Caco-2 (cell line): ENCODE data around the gene TBXAS1. TPM values are rescaled to one million over a fixed set of nuclear protein-coding genes. Genes with fewer than 3 reads are reported as not detected.

Experiments
- BruUV-seq: library from RNA; stranded (reverse); fragments of 400-500 nt; replicated peaks from 2 replicates; lab custom pipeline; 2021; lab: Mats Ljungman, UMichigan
- CTCF ChIA-PET: fragments of 300-600 bp; sonication (Branson Sonifier 250); formaldehyde crosslinking; loops from one replicate; lab custom pipeline; 2022; ENCODE audit warnings: antibody characterized with exemption; lab: Charles Lee
- POLR2A ChIA-PET: fragments of 300-600 bp; sonication (Branson Sonifier 250); formaldehyde crosslinking; loops from one replicate; lab custom pipeline; 2022; ENCODE audit warnings: antibody characterized with exemption; lab: Charles Lee
- DNase-seq, 2 experiments: peaks; one replicate each; pipeline versions ENCODE4 v3.0.0 to v3.0.0-alpha.2; 2020 to 2022
- H3K27me3 ChIP-seq: replicated peaks from 2 replicates; pipeline ENCODE4 v1.6.0; 2011; ENCODE audit warnings: low read length; ENCODE audit not compliant: control insufficient read depth, insufficient read depth
- H3K36me3 ChIP-seq: 2 replicates; pipeline ENCODE4 v1.5.1; 2011; ENCODE audit warnings: low read length; ENCODE audit not compliant: control insufficient read depth, insufficient read depth
- H3K4me1 ChIP-seq: fragments of 250-450 bp; sonication (Bioruptor Pico); 2 replicates; pipeline ENCODE4 v1.5.1; 2020; ENCODE audit warnings: mild to moderate bottlenecking
- H3K4me3 ChIP-seq: 2 replicates; pipeline ENCODE4 v1.5.1; 2011; ENCODE audit warnings: low read depth, mild to moderate bottlenecking, control low read depth, low read length
- H3K9me3 ChIP-seq: fragments of 250-450 bp; sonication (Bioruptor Pico); 2 replicates; pipeline ENCODE4 v1.5.1; 2020; ENCODE audit warnings: mild to moderate bottlenecking, moderate library complexity
- H3K27ac Mint-ChIP-seq: one replicate; pipeline ENCODE4 v1.8.0; 2022; ENCODE audit warnings: mixed read lengths; ENCODE audit not compliant: unreplicated experiment
- H3K27me3 Mint-ChIP-seq: one replicate; pipeline ENCODE4 v1.8.0; 2022; ENCODE audit warnings: mixed read lengths; ENCODE audit not compliant: insufficient read depth, unreplicated experiment
- H3K36me3 Mint-ChIP-seq: one replicate; pipeline ENCODE4 v1.8.0; 2022; ENCODE audit warnings: mild to moderate bottlenecking, mixed read lengths; ENCODE audit not compliant: insufficient read depth, unreplicated experiment
- H3K4me1 Mint-ChIP-seq: one replicate; pipeline ENCODE4 v1.8.0; 2022; ENCODE audit warnings: low read depth, mixed read lengths; ENCODE audit not compliant: unreplicated experiment
- H3K4me3 Mint-ChIP-seq: one replicate; pipeline ENCODE4 v1.8.0; 2022; ENCODE audit warnings: mild to moderate bottlenecking, moderate library complexity, mixed read lengths; ENCODE audit not compliant: unreplicated experiment
- H3K9me3 Mint-ChIP-seq: one replicate; pipeline ENCODE4 v1.8.0; 2022; ENCODE audit warnings: mixed read lengths; ENCODE audit not compliant: unreplicated experiment
- intact Hi-C: fragments of 100-400 bp; cut with micrococcal nuclease; formaldehyde crosslinking; loops from one replicate; pipeline ENCODE4 v1.10.0; 2022; ENCODE audit not compliant: unreplicated experiment
- total RNA-seq: library from RNA; stranded (reverse); gene quantifications from 2 replicates; pipeline ENCODE4 v1.2.3, GENCODE V29; 2022
- TF ChIP-seq, protein P1 (sequence below), 2 experiments: fragments of 200-600 bp in 1 of 2; IDR thresholded peaks; 1 replicate in 1 of 2; 2 replicates in 1 of 2; pipeline versions ENCODE4 v1.5.1 to v1.8.0; 2011 to 2022; ENCODE audit warnings: antibody characterized with exemption in 1 of 2, control low read depth in 1 of 2, inconsistent platforms in 1 of 2, low read depth in 1 of 2, low read length in 1 of 2, mild to moderate bottlenecking in 1 of 2, moderate library complexity in 1 of 2; ENCODE audit not compliant: insufficient read depth in 1 of 2, severe bottlenecking in 1 of 2, unreplicated experiment in 1 of 2

Gene TBXAS1
- total RNA-seq, 1 experiment from 2014 or later = 1.6 TPM

DNA sequence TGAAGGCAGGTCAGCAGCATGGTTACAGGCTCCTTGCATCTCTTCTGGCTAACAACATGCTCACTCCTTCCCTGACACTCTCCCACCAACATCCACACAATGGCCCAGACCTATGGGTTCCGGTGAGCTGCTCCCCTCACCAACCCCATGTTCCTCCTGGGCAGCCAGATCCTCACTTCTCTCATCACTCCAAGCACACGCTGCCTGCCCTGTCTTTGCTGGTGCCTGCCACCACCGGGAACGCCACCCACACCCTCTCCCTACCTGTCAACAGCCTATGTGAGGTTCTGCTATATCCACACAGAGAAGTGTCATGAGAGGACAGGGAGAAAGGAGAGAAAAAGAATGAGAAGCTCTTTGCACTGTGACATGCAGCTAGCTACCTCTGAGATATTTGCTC, 219.1 kb downstream of the TBXAS1 start:
- CTCF ChIA-PET = interaction anchor here (0.6 kb wide), 1 partner anchor 1569 kb away, joined by 5 read pairs; no protein-coding TSS in a partner anchor

DNA sequence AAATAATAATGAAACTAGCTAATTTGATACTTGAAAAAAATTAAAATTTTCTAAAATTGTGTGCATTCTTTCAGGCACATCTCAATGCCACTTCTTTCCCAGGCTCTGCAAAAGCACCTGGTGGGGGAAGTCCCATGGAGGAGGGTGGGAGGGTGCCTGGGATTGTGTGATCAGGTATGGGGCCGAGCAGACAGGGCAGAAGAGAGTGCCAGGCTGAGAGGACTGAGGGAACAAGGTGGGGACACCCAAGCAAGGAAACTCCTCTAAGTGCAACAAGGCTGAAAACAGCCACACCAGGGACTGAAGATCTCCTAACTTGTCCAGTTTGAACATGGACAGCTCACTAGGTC, 219.9 kb downstream of the TBXAS1 start:
- POLR2A ChIA-PET = no interaction called here
- Histone ChIP-seq H3K4me3 (no peak overlapping the region), H3K27me3 (no peaks in the 10 kb centered on the region), H3K36me3 (no peaks in the 10 kb centered on the region), H3K4me1 (peaks cover 24% of the 10 kb centered on the region), H3K9me3 (no peaks in the 10 kb centered on the region)
- Mint-ChIP-seq H3K4me3 (no peak overlapping the region), H3K4me1 (peaks cover 21% of the 10 kb centered on the region), H3K27me3 (no peaks in the 10 kb centered on the region), H3K36me3 (peaks cover 6% of the 10 kb centered on the region), H3K9me3 (no peaks in the 10 kb centered on the region), H3K27ac (no peak overlapping the region)
- no TSS peak for BruUV-seq
- no peak for DNase-seq
- TF ChIP-seq, protein P1, sequence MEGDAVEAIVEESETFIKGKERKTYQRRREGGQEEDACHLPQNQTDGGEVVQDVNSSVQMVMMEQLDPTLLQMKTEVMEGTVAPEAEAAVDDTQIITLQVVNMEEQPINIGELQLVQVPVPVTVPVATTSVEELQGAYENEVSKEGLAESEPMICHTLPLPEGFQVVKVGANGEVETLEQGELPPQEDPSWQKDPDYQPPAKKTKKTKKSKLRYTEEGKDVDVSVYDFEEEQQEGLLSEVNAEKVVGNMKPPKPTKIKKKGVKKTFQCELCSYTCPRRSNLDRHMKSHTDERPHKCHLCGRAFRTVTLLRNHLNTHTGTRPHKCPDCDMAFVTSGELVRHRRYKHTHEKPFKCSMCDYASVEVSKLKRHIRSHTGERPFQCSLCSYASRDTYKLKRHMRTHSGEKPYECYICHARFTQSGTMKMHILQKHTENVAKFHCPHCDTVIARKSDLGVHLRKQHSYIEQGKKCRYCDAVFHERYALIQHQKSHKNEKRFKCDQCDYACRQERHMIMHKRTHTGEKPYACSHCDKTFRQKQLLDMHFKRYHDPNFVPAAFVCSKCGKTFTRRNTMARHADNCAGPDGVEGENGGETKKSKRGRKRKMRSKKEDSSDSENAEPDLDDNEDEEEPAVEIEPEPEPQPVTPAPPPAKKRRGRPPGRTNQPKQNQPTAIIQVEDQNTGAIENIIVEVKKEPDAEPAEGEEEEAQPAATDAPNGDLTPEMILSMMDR (IDR thresholded peaks at IDR 0.05; ENCODE audit: insufficient read depth in 1 of 2, low read depth in 1 of 2, low read length in 1 of 2, severe bottlenecking in 1 of 2, unreplicated experiment in 1 of 2) = no peak
- CTCF ChIA-PET = interaction anchor here (0.6 kb wide), 1 partner anchor 1568 kb away, joined by 5 read pairs; no protein-coding TSS in a partner anchor
- intact Hi-C loops = loop anchor here (1.0 kb wide), 1 partner anchor 13 kb away; the partner anchor contains the start of gene PARP12

More for the DNA sequence above, 219.1 kb downstream of the TBXAS1 start:
- H3K4me3 Mint-ChIP-seq = no peak overlapping the region
- H3K4me1 Mint-ChIP-seq = peaks cover 21% of the 10 kb centered on the region
- BruUV-seq = no TSS peak
- H3K9me3 ChIP-seq = no peaks in the 10 kb centered on the region
- no peaks in the 10 kb centered on the region for H3K9me3 Mint-ChIP-seq
- H3K4me1 ChIP-seq = peaks cover 24% of the 10 kb centered on the region
- peak overlapping the region; percentile 20 for H3K27ac Mint-ChIP-seq
- peaks cover 6% of the 10 kb centered on the region for H3K36me3 Mint-ChIP-seq
- POLR2A ChIA-PET = no interaction called here
- no peak for DNase-seq
- no peak overlapping the region for H3K4me3 ChIP-seq
- H3K27me3 Mint-ChIP-seq = no peaks in the 10 kb centered on the region
- intact Hi-C loops = no loop called here
- no peaks in the 10 kb centered on the region for H3K27me3 ChIP-seq
- TF ChIP-seq, protein P1 (IDR thresholded peaks at IDR 0.05; ENCODE audit: insufficient read depth in 1 of 2, low read depth in 1 of 2, low read length in 1 of 2, severe bottlenecking in 1 of 2, unreplicated experiment in 1 of 2) = no peak
- no peaks in the 10 kb centered on the region for H3K36me3 ChIP-seq

DNA sequence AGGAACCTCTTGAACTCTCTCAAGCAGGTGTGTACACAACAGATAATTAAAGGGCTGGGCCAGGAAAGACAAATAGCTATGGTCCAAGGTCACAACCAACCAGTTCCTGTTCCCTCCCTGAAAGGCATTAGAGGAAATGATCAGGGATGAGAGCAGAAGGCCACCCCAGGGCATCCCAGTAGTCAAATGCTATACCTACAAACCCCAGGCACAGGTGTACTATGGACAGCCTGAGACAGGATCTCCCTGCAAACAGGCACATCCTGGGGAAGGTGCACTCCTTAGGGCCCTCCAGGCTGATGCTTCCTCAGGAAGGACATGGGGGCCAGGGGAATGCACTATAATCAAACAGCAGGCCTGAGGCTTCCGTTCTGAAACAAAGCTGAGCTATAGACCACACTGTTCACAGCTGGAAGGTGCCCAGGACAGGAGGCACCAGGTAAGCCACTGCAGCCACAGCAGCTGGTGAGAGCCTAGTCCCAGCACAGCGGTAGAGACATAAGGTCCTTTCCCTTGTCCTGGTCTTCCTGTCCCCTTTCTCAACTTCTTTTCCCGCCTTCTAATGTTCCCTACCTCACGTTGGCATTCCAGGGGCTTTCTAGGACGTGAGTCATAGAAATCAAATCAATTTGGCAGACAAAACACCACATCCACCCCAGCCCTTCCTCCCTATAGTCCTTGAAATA, 220.4 kb downstream of the TBXAS1 start:
- peak; percentile 68 to 70 for DNase-seq
- Mint-ChIP-seq H3K4me1 (peaks cover 21% of the 10 kb centered on the region), H3K36me3 (peaks cover 6% of the 10 kb centered on the region), H3K4me3 (no peak overlapping the region), H3K9me3 (no peaks in the 10 kb centered on the region), H3K27me3 (no peaks in the 10 kb centered on the region), H3K27ac (no peak overlapping the region)
- ChIA-PET POLR2A (interaction anchor here (0.5 kb wide), 1 partner anchor 369 kb away, joined by 5 read pairs; no protein-coding TSS in a partner anchor), CTCF (no interaction called here)
- intact Hi-C loops = loop anchor here (1.0 kb wide), 1 partner anchor 13 kb away; the partner anchor contains the start of gene PARP12
- Histone ChIP-seq H3K27me3 (no peaks in the 10 kb centered on the region), H3K4me3 (no peak overlapping the region), H3K36me3 (no peaks in the 10 kb centered on the region), H3K4me1 (peaks cover 24% of the 10 kb centered on the region), H3K9me3 (no peaks in the 10 kb centered on the region)
- BruUV-seq = no TSS peak
- TF ChIP-seq, protein P1 (IDR thresholded peaks at IDR 0.05; ENCODE audit: insufficient read depth in 1 of 2, low read depth in 1 of 2, low read length in 1 of 2, severe bottlenecking in 1 of 2, unreplicated experiment in 1 of 2) = no peak
